NT2/D1 (cell line): ENCODE data around the gene ZNF211.

Source experiments
- DNase-seq: peaks from one replicate; pipeline ENCODE4 v3.0.0-alpha.2; 2011; ENCODE audit warnings: low read depth, low spot score
- H3K27me3 ChIP-seq: 2 replicates; pipeline ENCODE4 v1.6.0; 2011; ENCODE audit warnings: mild to moderate bottlenecking; ENCODE audit not compliant: insufficient read length, insufficient read depth
- H3K36me3 ChIP-seq: 2 replicates; pipeline ENCODE4 v1.6.1; 2011; ENCODE audit warnings: mild to moderate bottlenecking, low read length, mixed read lengths; ENCODE audit not compliant: insufficient read depth, insufficient read length
- H3K4me1 ChIP-seq: 2 replicates; pipeline ENCODE4 v1.5.1; 2011; ENCODE audit not compliant: insufficient read depth, insufficient read length
- H3K4me3 ChIP-seq: 2 replicates; pipeline ENCODE4 v1.5.1; 2011; ENCODE audit warnings: low read depth; ENCODE audit not compliant: insufficient read length
- H3K9ac ChIP-seq: 2 replicates; pipeline ENCODE4 v1.6.0; 2011; ENCODE audit warnings: low read depth; ENCODE audit not compliant: insufficient read length
- H3K9me3 ChIP-seq: 2 replicates; pipeline ENCODE4 v1.5.1; 2011; ENCODE audit warnings: mild to moderate bottlenecking, low read length; ENCODE audit not compliant: insufficient read depth
- SUZ12 ChIP-seq: IDR thresholded peaks from 2 replicates; pipeline ENCODE4 v1.6.1; 2011; ENCODE audit not compliant: insufficient read length, insufficient read depth; ENCODE audit errors: extremely low read depth
- YY1 ChIP-seq: IDR thresholded peaks from 2 replicates; pipeline ENCODE4 v1.6.1; 2011; ENCODE audit not compliant: insufficient read length, insufficient read depth
- ZNF274 ChIP-seq: IDR thresholded peaks from 2 replicates; pipeline ENCODE4 v1.6.1; 2011; ENCODE audit warnings: mild to moderate bottlenecking, low read depth, low read length

The ZNF211 gene

DNA sequence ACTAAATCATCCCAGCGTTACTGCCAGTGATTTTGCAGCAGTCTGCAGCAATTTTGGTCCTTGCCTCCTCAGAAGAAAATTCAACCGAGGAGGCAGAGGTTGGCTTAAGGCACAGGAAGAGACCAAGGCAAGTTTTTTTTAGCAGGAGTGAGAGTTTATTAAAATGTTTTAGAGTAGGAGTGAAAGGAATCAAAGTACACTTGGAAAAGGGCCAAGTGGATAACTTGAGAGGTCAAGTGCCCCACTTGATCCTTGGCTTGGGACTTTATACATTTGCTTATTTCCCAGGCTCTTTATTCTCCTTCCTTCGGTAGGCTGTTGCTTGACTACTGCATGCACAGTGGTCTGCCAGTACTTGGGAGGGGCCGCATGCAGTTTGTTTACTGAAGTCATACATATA, 21.9 kb upstream of the ZNF211 start:
- Histone ChIP-seq H3K36me3 (peaks cover 40% of the 10 kb centered on the region), H3K9ac (no peak overlapping the region), H3K9me3 (peaks cover 15% of the 10 kb centered on the region), H3K27me3 (no peaks in the 10 kb centered on the region), H3K4me1 (no peaks in the 10 kb centered on the region), H3K4me3 (no peak overlapping the region)
- DNase-seq = no peak
- TF ChIP-seq SUZ12 (no peak), ZNF274 (no peak), YY1 (no peak)

DNA sequence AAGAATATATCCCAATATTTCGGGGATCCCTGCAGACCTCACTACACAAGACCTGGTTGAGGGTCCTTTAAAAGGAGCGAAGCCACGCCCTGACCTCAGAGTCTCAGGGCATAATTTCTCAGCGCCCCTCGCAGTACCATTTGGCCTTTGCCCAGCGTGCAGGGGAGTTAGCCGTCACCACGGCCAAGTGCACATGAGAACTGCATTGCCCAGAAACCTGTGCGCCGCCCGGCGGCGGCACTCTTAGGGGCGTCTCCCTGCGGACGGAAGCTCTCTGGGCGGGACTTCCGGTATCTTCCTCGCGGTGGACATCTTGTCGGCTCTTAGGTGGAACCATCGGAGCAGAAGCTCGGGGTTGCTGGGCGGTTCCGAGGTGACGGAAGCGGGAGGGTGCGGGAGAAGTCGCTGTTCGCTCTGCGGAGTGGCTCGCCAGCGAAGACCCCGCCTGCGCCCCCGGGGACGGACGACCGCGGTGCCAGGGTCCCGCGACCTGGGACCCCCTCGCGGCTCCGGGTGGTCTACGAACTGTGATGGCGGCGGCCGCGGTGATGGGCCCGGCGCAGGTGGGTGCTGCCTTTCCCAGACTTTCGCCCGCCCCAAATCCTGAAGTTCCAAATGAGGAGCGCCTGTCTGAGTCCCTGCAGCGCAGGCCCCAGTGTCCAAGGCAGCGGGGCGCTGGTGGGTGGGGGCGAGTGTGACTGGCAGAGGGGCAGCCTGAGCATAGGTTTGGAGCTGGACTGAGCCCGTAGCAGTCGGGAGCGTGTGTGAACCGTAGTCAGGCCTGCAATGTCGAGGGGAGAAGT, 18.8 kb upstream of the ZNF211 start, which contains the start of gene ZNF134:
Gene ZNF134, plus strand, starts transcription at position 302 of the 803 bp plus-strand sequence. CDS start 5,227 bp downstream, outside the sequence.
- Histone ChIP-seq H3K9me3 (peaks cover 45% of the 10 kb centered on the region), H3K9ac (peak within 1 kb of the TSS; percentile 94), H3K4me3 (peak within 1 kb of the TSS; percentile 94), H3K4me1 (no peaks in the 10 kb centered on the region), H3K36me3 (peaks cover 45% of the 10 kb centered on the region), H3K27me3 (no peaks in the 10 kb centered on the region)
- no peak for TF ChIP-seq ZNF274
- peak; percentile 60 for TF ChIP-seq YY1
- peak; percentile 79 for DNase-seq

GRCh38 chr19:57615346-57615745, 17.6 kb upstream of the ZNF211 start:
- H3K36me3 ChIP-seq = peaks cover 57% of the 10 kb centered on the region
- peak overlapping the region; percentile 94 for H3K4me3 ChIP-seq
- peaks cover 57% of the 10 kb centered on the region for H3K9me3 ChIP-seq

GRCh38 chr19:57620673-57621348, 12.2 kb upstream of the ZNF211 start:
- no peaks in the 10 kb centered on the region for H3K4me1 ChIP-seq
- H3K9me3 ChIP-seq = peaks cover 77% of the 10 kb centered on the region
- H3K4me3 ChIP-seq = no peak overlapping the region
- H3K36me3 ChIP-seq = peaks cover 88% of the 10 kb centered on the region
- no peak for DNase-seq
- no peak overlapping the region for H3K9ac ChIP-seq
- TF ChIP-seq SUZ12 (no peak), ZNF274 (peak; percentile 64)
- no peaks in the 10 kb centered on the region for H3K27me3 ChIP-seq

More at GRCh38 chr19:57615346-57615745, 17.6 kb upstream of the ZNF211 start:
- Histone ChIP-seq H3K27me3 (no peaks in the 10 kb centered on the region), H3K9ac (no peak overlapping the region), H3K4me1 (no peaks in the 10 kb centered on the region)
- DNase-seq = no peak
- TF ChIP-seq ZNF274 (no peak), YY1 (no peak), SUZ12 (no peak)

DNA sequence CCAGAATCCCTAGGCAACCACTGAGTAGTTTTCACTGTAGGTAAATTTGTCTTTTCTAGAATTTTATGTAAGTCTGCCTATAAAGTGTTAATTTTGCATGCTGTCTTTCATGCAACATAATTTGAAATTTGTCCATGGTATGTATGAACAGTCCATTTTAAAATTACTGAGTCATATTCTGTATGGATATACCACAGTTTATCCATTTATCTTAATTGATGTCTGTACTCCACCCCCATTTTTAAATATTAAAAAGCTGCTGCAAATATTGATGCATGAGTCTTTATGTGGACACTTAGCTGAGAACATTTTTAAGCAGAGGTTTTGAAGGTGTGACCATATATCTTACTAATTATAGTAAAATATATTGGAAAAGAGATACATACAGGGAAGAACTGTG, 9.9 kb upstream of the ZNF211 start:
- H3K9ac ChIP-seq = no peak overlapping the region
- H3K36me3 ChIP-seq = peaks cover 65% of the 10 kb centered on the region
- H3K9me3 ChIP-seq = peaks cover 55% of the 10 kb centered on the region
- H3K27me3 ChIP-seq = no peaks in the 10 kb centered on the region
- no peak overlapping the region for H3K4me3 ChIP-seq
- TF ChIP-seq ZNF274 (no peak), SUZ12 (no peak), YY1 (no peak)
- no peak for DNase-seq
- no peaks in the 10 kb centered on the region for H3K4me1 ChIP-seq

DNA sequence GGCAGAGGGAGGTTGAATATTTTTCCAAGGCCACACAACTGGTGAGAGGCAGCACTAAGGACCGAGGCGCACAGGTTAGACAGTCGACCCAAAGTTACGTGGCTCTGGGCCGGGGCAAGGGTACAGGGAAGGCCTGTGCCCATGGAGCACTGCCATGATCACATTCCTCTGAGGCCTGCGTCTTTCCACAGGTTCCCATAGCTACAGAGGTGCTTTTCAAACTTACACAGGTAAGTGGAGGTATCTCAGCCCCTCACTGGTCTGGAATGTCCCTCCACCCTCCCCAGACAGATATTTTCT, 814 bp downstream of the ZNF211 start:
- TF ChIP-seq YY1 (no peak), SUZ12 (no peak), ZNF274 (no peak)
- H3K9me3 ChIP-seq = peaks cover 22% of the 10 kb centered on the region

GRCh38 chr19:57637379-57637778, 4.4 kb downstream of the ZNF211 start:
- Histone ChIP-seq H3K36me3 (peaks cover 57% of the 10 kb centered on the region), H3K4me1 (peaks cover 2% of the 10 kb centered on the region), H3K27me3 (no peaks in the 10 kb centered on the region), H3K4me3 (no peak overlapping the region), H3K9ac (no peak overlapping the region), H3K9me3 (peaks cover 22% of the 10 kb centered on the region)
- DNase-seq = no peak
- TF ChIP-seq YY1 = no peak
- no peak for TF ChIP-seq ZNF274
- no peak for TF ChIP-seq SUZ12

More for the DNA sequence above, 814 bp downstream of the ZNF211 start:
- no peaks in the 10 kb centered on the region for H3K27me3 ChIP-seq
- H3K9ac ChIP-seq = peak overlapping the region; percentile 85
- H3K4me1 ChIP-seq = peaks cover 2% of the 10 kb centered on the region
- DNase-seq = no peak
- peak overlapping the region; percentile 84 for H3K4me3 ChIP-seq
- peaks cover 27% of the 10 kb centered on the region for H3K36me3 ChIP-seq
